OCI-LY1 (cell line): ENCODE measurements around the gene LAMA3.

Experiments used
- H2AFZ ChIP-seq: fragments of 200-600 bp; sonication (generic), shearing (Covaris generic); 2 replicates; pipeline ENCODE4 v1.6.0; 2014; ENCODE audit warnings: antibody characterized with exemption, mild to moderate bottlenecking, low read length
- H3F3A ChIP-seq: fragments of 200-600 bp; sonication (generic), shearing (Covaris generic); 2 replicates; pipeline ENCODE4 v1.6.0; 2014; ENCODE audit warnings: mild to moderate bottlenecking, antibody characterized with exemption, low read length, moderate library complexity; ENCODE audit not compliant: insufficient read depth
- H3K27ac ChIP-seq: fragments of 200-600 bp; sonication (generic); 2 replicates; pipeline ENCODE4 v1.5.1; 2014; ENCODE audit warnings: low read length, mixed run types, mild to moderate bottlenecking, low read depth; ENCODE audit not compliant: poor library complexity, severe bottlenecking
- H3K27me3 ChIP-seq: fragments of 200-600 bp; sonication (generic); 2 replicates; pipeline ENCODE4 v1.6.0; 2014; ENCODE audit warnings: antibody characterized with exemption, mild to moderate bottlenecking, low read length, moderate library complexity; ENCODE audit not compliant: insufficient read depth
- H3K36me3 ChIP-seq: fragments of 200-600 bp; sonication (generic); 2 replicates; pipeline ENCODE4 v1.6.1; 2014; ENCODE audit warnings: mild to moderate bottlenecking, antibody characterized with exemption, low read length, moderate library complexity, mixed read lengths; ENCODE audit not compliant: insufficient read depth
- H3K4me1 ChIP-seq: fragments of 200-600 bp; sonication (generic); 2 replicates; pipeline ENCODE4 v1.5.1; 2014; ENCODE audit warnings: mild to moderate bottlenecking, low read length, moderate library complexity; ENCODE audit not compliant: insufficient read depth, severe bottlenecking
- H3K4me2 ChIP-seq: fragments of 200-600 bp; sonication (generic), shearing (Covaris generic); 2 replicates; pipeline ENCODE4 v1.6.1; 2014; ENCODE audit warnings: low read length
- H3K4me3 ChIP-seq: fragments of 200-600 bp; sonication (generic); 2 replicates; pipeline ENCODE4 v1.5.1; 2014; ENCODE audit warnings: low read length, low read depth, mild to moderate bottlenecking, mixed read lengths; ENCODE audit not compliant: poor library complexity, severe bottlenecking
- H3K79me2 ChIP-seq: fragments of 200-600 bp; shearing (Covaris generic); 2 replicates; pipeline ENCODE4 v1.6.1; 2016; ENCODE audit warnings: mixed run types, low read length, mixed read lengths; ENCODE audit not compliant: insufficient read depth
- H3K9ac ChIP-seq: fragments of 200-600 bp; sonication (generic), shearing (Covaris generic); 2 replicates; pipeline ENCODE4 v1.6.1; 2014; ENCODE audit warnings: mild to moderate bottlenecking, low read length, mixed read lengths
- H3K9me2 ChIP-seq: fragments of 200-600 bp; sonication (generic), shearing (Covaris generic); 2 replicates; pipeline ENCODE4 v1.6.1; 2014; ENCODE audit warnings: low read depth, mild to moderate bottlenecking, low read length, mixed read lengths
- H3K9me3 ChIP-seq: fragments of 200-600 bp; shearing (Covaris generic); 2 replicates; pipeline ENCODE4 v1.6.1; 2014; ENCODE audit warnings: low read length, mixed read lengths
- H4K20me1 ChIP-seq: fragments of 200-600 bp; sonication (generic), shearing (Covaris generic); 2 replicates; pipeline ENCODE4 v1.6.0; 2016; ENCODE audit warnings: mild to moderate bottlenecking, low read length; ENCODE audit not compliant: insufficient read depth
- CTCF ChIP-seq: fragments of 200-600 bp; sonication (generic), shearing (Covaris generic); IDR thresholded peaks from 2 replicates; pipeline ENCODE4 v1.5.1; 2017; ENCODE audit warnings: mild to moderate bottlenecking, antibody characterized with exemption, low read length, moderate library complexity, mixed read lengths
- EZH2 ChIP-seq: fragments of 200-600 bp; sonication (generic), shearing (Covaris generic); IDR thresholded peaks from 2 replicates; pipeline ENCODE4 v1.8.0; 2017; ENCODE audit warnings: borderline replicate concordance, mixed run types, mild to moderate bottlenecking, antibody characterized with exemption, low read length, moderate library complexity, mixed read lengths

Gene LAMA3

DNA sequence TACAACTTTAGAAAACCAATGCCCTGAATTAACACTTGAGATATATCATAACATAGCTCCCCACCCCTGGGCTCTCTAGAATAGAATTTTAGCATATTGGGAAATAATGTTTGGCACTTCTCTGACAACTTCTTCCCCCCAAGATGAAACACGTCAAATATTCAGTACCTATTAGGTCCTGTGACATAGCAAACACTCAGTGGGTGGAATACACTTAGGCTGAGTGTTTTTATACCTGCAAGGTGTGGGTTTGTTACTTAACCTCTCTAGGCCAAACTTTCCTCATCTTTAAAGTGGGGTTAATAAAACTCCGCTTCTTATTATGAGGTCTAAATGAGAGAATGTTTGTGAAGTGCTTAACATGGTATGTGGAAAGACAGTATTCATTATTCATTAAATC, 56.1 kb downstream of the LAMA3 start:
- Histone ChIP-seq H3K36me3 (no peaks in the 10 kb centered on the region), H3K9ac (no peak overlapping the region), H3K4me3 (no peak overlapping the region), H3K27me3 (peaks cover 7% of the 10 kb centered on the region; the same call in 1 of the 2 replicates), H3K27ac (no peak overlapping the region), H3K4me2 (no peak overlapping the region), H3K9me3 (no peaks in the 10 kb centered on the region), H3F3A (no peaks in the 10 kb centered on the region), H3K79me2 (no peaks in the 10 kb centered on the region), H2AFZ (no peak overlapping the region), H3K4me1 (no peaks in the 10 kb centered on the region), H4K20me1 (no peaks in the 10 kb centered on the region), H3K9me2 (no peaks in the 10 kb centered on the region)
- TF ChIP-seq CTCF: no peak
- no peak for TF ChIP-seq EZH2

DNA sequence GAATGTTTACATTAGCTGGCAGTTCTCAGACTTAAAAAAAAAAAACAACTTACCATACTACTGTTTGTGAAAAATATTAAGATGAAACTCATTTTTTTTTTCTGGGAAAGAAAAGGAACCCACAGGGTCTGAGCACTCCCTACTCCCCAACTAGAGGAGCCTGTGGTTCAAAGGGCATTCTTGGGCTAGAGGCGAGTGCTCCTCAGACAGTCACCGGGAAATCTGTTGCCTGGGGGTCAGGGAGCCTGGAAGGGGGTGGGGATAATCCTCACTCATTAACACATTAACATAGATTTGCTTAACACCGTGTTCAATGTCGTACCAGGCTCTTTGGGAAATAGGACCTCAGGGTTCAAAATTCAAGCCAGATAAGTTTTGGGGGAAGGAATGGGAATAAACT, 57.6 kb downstream of the LAMA3 start:
- TF ChIP-seq EZH2 (no peak), CTCF (no peak)
- Histone ChIP-seq H3K4me1 (no peaks in the 10 kb centered on the region), H3K9me3 (no peaks in the 10 kb centered on the region), H3F3A (no peaks in the 10 kb centered on the region), H4K20me1 (no peaks in the 10 kb centered on the region), H3K36me3 (no peaks in the 10 kb centered on the region), H3K79me2 (no peaks in the 10 kb centered on the region), H3K9me2 (no peaks in the 10 kb centered on the region), H2AFZ (no peak overlapping the region), H3K27me3 (peaks cover 7% of the 10 kb centered on the region; the same call in 1 of the 2 replicates), H3K9ac (no peak overlapping the region), H3K4me3 (no peak overlapping the region), H3K27ac (no peak overlapping the region), H3K4me2 (no peak overlapping the region)

- Histone ChIP-seq H3K4me1 (no peaks in the 10 kb centered on the region), H3K9me3 (no peaks in the 10 kb centered on the region), H3K27ac (no peak overlapping the region), H3K4me2 (no peak overlapping the region), H3K4me3 (no peak overlapping the region), H4K20me1 (no peaks in the 10 kb centered on the region), H2AFZ (no peak overlapping the region), H3K79me2 (no peaks in the 10 kb centered on the region), H3K27me3 (peaks cover 7% of the 10 kb centered on the region; the same call in 1 of the 2 replicates), H3K9ac (no peak overlapping the region), H3F3A (no peaks in the 10 kb centered on the region), H3K9me2 (no peaks in the 10 kb centered on the region), H3K36me3 (no peaks in the 10 kb centered on the region)
- TF ChIP-seq CTCF (no peak), EZH2 (no peak)
These were observed 63.1 kb downstream of the LAMA3 start for GRCh38 chr18:23752363-23752762.
